OCI-LY1 (cell line): Measurements from ENCODE around the gene ZNF552.

Experiments used
- EZH2 ChIP-seq: fragments of 200-600 bp; sonication (generic), shearing (Covaris generic); IDR thresholded peaks from 2 replicates; pipeline ENCODE4 v1.8.0; 2017; ENCODE audit warnings: borderline replicate concordance, mixed run types, mild to moderate bottlenecking, antibody characterized with exemption, low read length, moderate library complexity, mixed read lengths
- TF ChIP-seq, protein P1 (sequence below): fragments of 200-600 bp; sonication (generic), shearing (Covaris generic); IDR thresholded peaks from 2 replicates; pipeline ENCODE4 v1.5.1; 2017; ENCODE audit warnings: mild to moderate bottlenecking, antibody characterized with exemption, low read length, moderate library complexity, mixed read lengths

DNA sequence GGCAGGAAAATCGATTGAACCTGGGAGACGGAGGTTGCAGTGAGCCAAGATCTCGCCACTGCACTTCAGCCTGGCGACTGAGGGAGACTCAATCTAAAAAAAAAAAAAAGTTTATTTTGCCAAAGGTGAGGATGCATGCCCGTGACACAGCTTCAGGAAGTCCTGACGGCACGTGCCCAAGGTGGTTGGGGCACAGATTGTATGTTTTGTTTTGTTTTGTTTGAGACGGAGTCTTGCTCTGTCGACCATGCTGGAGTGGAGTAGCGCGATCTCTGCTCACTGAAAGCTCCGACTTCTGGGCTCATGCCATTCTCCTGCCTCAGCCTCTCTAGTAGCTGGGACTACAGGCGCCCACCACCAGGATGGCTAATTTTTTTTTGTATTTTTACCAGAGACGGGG, 3.3 kb upstream of the ZNF552 start:
- TF ChIP-seq, protein P1, sequence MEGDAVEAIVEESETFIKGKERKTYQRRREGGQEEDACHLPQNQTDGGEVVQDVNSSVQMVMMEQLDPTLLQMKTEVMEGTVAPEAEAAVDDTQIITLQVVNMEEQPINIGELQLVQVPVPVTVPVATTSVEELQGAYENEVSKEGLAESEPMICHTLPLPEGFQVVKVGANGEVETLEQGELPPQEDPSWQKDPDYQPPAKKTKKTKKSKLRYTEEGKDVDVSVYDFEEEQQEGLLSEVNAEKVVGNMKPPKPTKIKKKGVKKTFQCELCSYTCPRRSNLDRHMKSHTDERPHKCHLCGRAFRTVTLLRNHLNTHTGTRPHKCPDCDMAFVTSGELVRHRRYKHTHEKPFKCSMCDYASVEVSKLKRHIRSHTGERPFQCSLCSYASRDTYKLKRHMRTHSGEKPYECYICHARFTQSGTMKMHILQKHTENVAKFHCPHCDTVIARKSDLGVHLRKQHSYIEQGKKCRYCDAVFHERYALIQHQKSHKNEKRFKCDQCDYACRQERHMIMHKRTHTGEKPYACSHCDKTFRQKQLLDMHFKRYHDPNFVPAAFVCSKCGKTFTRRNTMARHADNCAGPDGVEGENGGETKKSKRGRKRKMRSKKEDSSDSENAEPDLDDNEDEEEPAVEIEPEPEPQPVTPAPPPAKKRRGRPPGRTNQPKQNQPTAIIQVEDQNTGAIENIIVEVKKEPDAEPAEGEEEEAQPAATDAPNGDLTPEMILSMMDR = no peak
- TF ChIP-seq EZH2 = no peak
